K562 (cell line): Measurements from ENCODE around the gene MEF2C. TPM values are rescaled to one million over a fixed set of nuclear protein-coding genes. Genes with fewer than 3 reads are reported as not detected.
A peak's percentile ranks its signal among the peaks of the same experiment; 100 is the strongest.

Experiments
- ATAC-seq: fragments of 200-7000 bp; cut with Tn5 transposase; 3 replicates; pipeline ENCODE4 v1.9.1; 2020; ENCODE audit warnings: moderate library complexity
- BruUV-seq: library from RNA; stranded (reverse); fragments of 400-500 nt; replicated peaks from 2 replicates; lab custom pipeline; 2021; lab: Mats Ljungman, UMichigan
- CTCF ChIA-PET: fragments of 300-600 bp; formaldehyde crosslinking; extraction: SDS; loops from one replicate; lab custom pipeline; 2021; ENCODE audit warnings: low intra/inter-chr PET ratio; lab: Yijun Ruan, JAX
- POLR2A ChIA-PET: fragments of 300-600, 350-650 bp; sonication (Branson Sonifier 250); formaldehyde crosslinking; extraction: SDS; loops from one replicate; lab custom pipeline; 2021; ENCODE audit warnings: antibody characterized with exemption, inconsistent platforms; lab: Yijun Ruan, JAX
- DNase-seq, 4 experiments: peaks; one replicate each; pipeline versions ENCODE4 v3.0.0 to v3.0.0-alpha.2; 2011 to 2018; ENCODE audit warnings: low spot score in 3 of 4, mixed read lengths in 3 of 4; ENCODE audit errors: extremely low read depth in 1 of 4
- FAIRE-seq: peaks from 2 replicates; lab custom pipeline; 2011; peaks lifted over from hg19 to GRCh38; lab: Jason Lieb, UNC
- H2AFZ ChIP-seq: 2 replicates; pipeline ENCODE4 v1.6.0; 2011; ENCODE audit warnings: low read depth, low read length, control low read depth, inconsistent platforms
- H3K27ac ChIP-seq: fragments of 200-600 bp; 3 replicates; pipeline ENCODE4 v1.8.0; 2011; ENCODE audit warnings: low read depth, mild to moderate bottlenecking, control low read depth, inconsistent platforms, low read length, moderate library complexity, mixed read lengths; ENCODE audit errors: extremely low read depth
- H3K27me3 ChIP-seq, 2 experiments: fragments of 300-600 bp in 1 of 2; 2 replicates in 1 of 2; 3 replicates in 1 of 2; pipeline versions ENCODE4 v1.6.0 to v1.8.0; 2011; ENCODE audit warnings: inconsistent platforms in 2 of 2, low read length in 2 of 2, mild to moderate bottlenecking in 1 of 2, mixed read lengths in 1 of 2, moderate library complexity in 1 of 2; ENCODE audit not compliant: control insufficient read depth in 2 of 2, insufficient read depth in 2 of 2
- H3K36me3 ChIP-seq: fragments of 300-600 bp; 3 replicates; pipeline ENCODE4 v1.8.0; 2011; ENCODE audit warnings: mild to moderate bottlenecking, low read length, inconsistent platforms; ENCODE audit not compliant: control insufficient read depth, insufficient read depth
- H3K4me1 ChIP-seq, 2 experiments: fragments of 200-600 bp in 1 of 2; replicated peaks in 1 of 2; 2 replicates in 1 of 2; 3 replicates in 1 of 2; pipeline versions ENCODE4 v1.5.1 to v1.8.0; 2011; ENCODE audit warnings: inconsistent platforms in 2 of 2, low read length in 2 of 2, mild to moderate bottlenecking in 1 of 2, mixed read lengths in 1 of 2, moderate library complexity in 1 of 2; ENCODE audit not compliant: control insufficient read depth in 2 of 2, insufficient read depth in 2 of 2
- H3K4me2 ChIP-seq: 2 replicates; pipeline ENCODE4 v1.6.1; 2011; ENCODE audit warnings: low read length, control low read depth, inconsistent platforms, mixed read lengths; ENCODE audit not compliant: insufficient read depth
- H3K4me3 ChIP-seq: fragments of 200-600 bp; sonication (generic), shearing (Covaris generic); 2 replicates; pipeline ENCODE4 v1.5.1; 2016; ENCODE audit warnings: control low read depth, inconsistent platforms
- H3K79me2 ChIP-seq: fragments of 200-600 bp; 3 replicates; pipeline ENCODE4 v1.8.0; 2011; ENCODE audit warnings: low read length, inconsistent platforms; ENCODE audit not compliant: control insufficient read depth, insufficient read depth
- H3K9ac ChIP-seq, 2 experiments: 2 replicates each; pipeline versions ENCODE4 v1.6.0 to v1.6.1; 2011; ENCODE audit warnings: low read depth in 2 of 2, low read length in 2 of 2, control low read depth in 1 of 2, inconsistent platforms in 1 of 2, mild to moderate bottlenecking in 1 of 2, mixed read lengths in 1 of 2; ENCODE audit not compliant: insufficient read depth in 1 of 2
- H3K9me1 ChIP-seq: one replicate; pipeline ENCODE4 v1.6.0; 2011; ENCODE audit warnings: inconsistent platforms, mild to moderate bottlenecking, low read length, moderate library complexity; ENCODE audit not compliant: control insufficient read depth, insufficient read depth
- H3K9me3 ChIP-seq: replicated peaks from 2 replicates; pipeline ENCODE4 v1.5.1; 2011; ENCODE audit warnings: low read depth, low read length, inconsistent platforms; ENCODE audit not compliant: control insufficient read depth, insufficient read depth
- H4K20me1 ChIP-seq: replicated peaks from 2 replicates; pipeline ENCODE4 v1.6.1; 2011; ENCODE audit warnings: low read length, inconsistent platforms, mixed read lengths; ENCODE audit not compliant: control insufficient read depth, insufficient read depth
- ATF3 ChIP-seq, 2 experiments: fragments of 450-650 bp in 1 of 2; sonication (generic) in 1 of 2; formaldehyde crosslinking in 1 of 2; IDR thresholded peaks in 1 of 2; conservative IDR thresholded peaks in 1 of 2; 2 replicates each; pipeline versions ENCODE4 v1.6.1 to v1.8.1; 2016 to 2023; ENCODE audit warnings: mild to moderate bottlenecking in 2 of 2, moderate library complexity in 2 of 2, inconsistent platforms in 1 of 2, missing genetic modification reagents in 1 of 2
- BRD9 ChIP-seq: fragments of 450-650 bp; IDR thresholded peaks from 2 replicates; pipeline ENCODE4 v1.6.1; 2018; ENCODE audit warnings: low read depth; ENCODE audit not compliant: partially characterized antibody
- CREB3L1 ChIP-seq: fragments of 450-650 bp; IDR thresholded peaks from 2 replicates; pipeline ENCODE4 v1.6.1; 2014; ENCODE audit warnings: low read depth, mild to moderate bottlenecking, moderate library complexity, borderline replicate concordance
- CREB5 ChIP-seq: fragments of 250-450 bp; sonication (Bioruptor Pico); IDR thresholded peaks from 2 replicates; pipeline ENCODE4 v1.5.0; 2020; ENCODE audit warnings: mild to moderate bottlenecking
- CREM ChIP-seq: IDR thresholded peaks from 2 replicates; pipeline ENCODE4 v1.6.1; 2014; ENCODE audit warnings: antibody characterized with exemption, low read depth
- GTF2B ChIP-seq: IDR thresholded peaks from 2 replicates; pipeline ENCODE4 v1.6.1; 2011; ENCODE audit not compliant: insufficient read length; ENCODE audit errors: extremely low read depth
- JUND ChIP-seq, 2 experiments: IDR thresholded peaks; 2 replicates in 1 of 2; 3 replicates in 1 of 2; pipeline ENCODE4 v1.6.1; 2011; ENCODE audit warnings: borderline replicate concordance in 2 of 2, low read depth in 2 of 2, low read length in 2 of 2, improper control_type of control experiment in 1 of 2, missing biosample characterization in 1 of 2, missing genetic modification characterization in 1 of 2, missing genetic modification reagents in 1 of 2
- MEIS2 ChIP-seq: fragments of 450-650 bp; IDR thresholded peaks from 2 replicates; pipeline ENCODE4 v1.6.1; 2014; ENCODE audit warnings: mild to moderate bottlenecking; ENCODE audit not compliant: partially characterized antibody
- NCOA2 ChIP-seq, 2 experiments: fragments of 450-650 bp; IDR thresholded peaks; 2 replicates each; pipeline ENCODE4 v1.6.1; 2018; ENCODE audit warnings: mild to moderate bottlenecking in 2 of 2, moderate library complexity in 1 of 2; ENCODE audit not compliant: partially characterized antibody in 2 of 2
- NRF1 ChIP-seq, 2 experiments: fragments of 450-650 bp; IDR thresholded peaks in 1 of 2; conservative IDR thresholded peaks in 1 of 2; 2 replicates each; pipeline ENCODE4 v1.6.1; 2014; ENCODE audit warnings: mild to moderate bottlenecking in 2 of 2
- PTBP1 ChIP-seq: fragments of 200-400 bp; formaldehyde crosslinking; IDR thresholded peaks from 2 replicates; pipeline ENCODE4 v1.6.1; 2017; ENCODE audit warnings: low read depth, low read length
- TEAD4 ChIP-seq, 2 experiments: sonication (generic) in 1 of 2; formaldehyde crosslinking in 1 of 2; IDR thresholded peaks; 2 replicates each; pipeline versions ENCODE4 v1.6.1 to v1.8.0; 2012 to 2022; ENCODE audit warnings: borderline replicate concordance in 1 of 2, inconsistent platforms in 1 of 2, low read length in 1 of 2, mild to moderate bottlenecking in 1 of 2, missing genetic modification reagents in 1 of 2
- ZNF217 ChIP-seq: sonication (generic); formaldehyde crosslinking; IDR thresholded peaks from 2 replicates; pipeline ENCODE4 v1.8.0; 2022; ENCODE audit warnings: mild to moderate bottlenecking, missing genetic modification reagents
- WGBS: fragments of 100-300 bp; shearing (Covaris generic); methylation state at CpG from one replicate; pipeline ENCODE4 v1.1.6; 2016; ENCODE audit warnings: low coverage, mixed read lengths; ENCODE audit not compliant: insufficient coverage; ENCODE audit errors: missing lambda C conversion rate; 5-methylcytosine and 5-hydroxymethylcytosine counted together
- in situ Hi-C: fragments of 300-500 bp; cut with MboI; formaldehyde crosslinking; loops from 4 replicates; pipeline ENCODE4 v1.15.0; 2018; ENCODE audit warnings: inconsistent platforms, mixed read lengths
- intact Hi-C: fragments of 100-400 bp; cut with micrococcal nuclease; formaldehyde crosslinking; loops from 2 replicates; pipeline ENCODE4 v1.14.2; 2022
- polyA plus RNA-seq, 8 experiments: library from polyadenylated mRNA; depleted of rRNA in 4 of 8; stranded (reverse) in 5 of 8; unstranded in 3 of 8; fragments of >200 nt; fragmentation: Nextera tagmentation in 2 of 8; fragmentation: Illumina TruSeq in 1 of 8; extraction: Ambion mirVana in 2 of 8; extraction: Trizol in 1 of 8; gene quantifications; 2 replicates each; pipeline versions ENCODE4 v1.2.1 to v1.2.3, GENCODE V29; 2011 to 2014; ENCODE audit warnings: inconsistent platforms in 1 of 8, missing spikeins in 1 of 8
- total RNA-seq, 7 experiments: library from RNA; depleted of rRNA in 6 of 7; stranded (reverse); fragments of >200 nt in 6 of 7; fragmentation: Illumina TruSeq in 2 of 7; extraction: Trizol in 2 of 7; gene quantifications; 2 replicates each; pipeline versions ENCODE4 v1.2.1 to v1.2.3, GENCODE V29; 2011 to 2021; ENCODE audit warnings: low replicate concordance in 1 of 7

MEF2C gene
- total and polyA plus RNA-seq, 9 of the 15 experiments (the other 6 are each of a cell fraction or from before 2014, with no cell fraction given) = 25.1 to 67.8 (median 58.3) TPM

- 0 out of 2 replicates have a peak, but pooled peaks have one; percentile 11 for TF ChIP-seq TEAD4 (IDR thresholded peaks at IDR 0.05; ENCODE audit: low read length)
- TF ChIP-seq TEAD4 (CRISPR knock-in tag; IDR thresholded peaks at IDR 0.05; ENCODE audit: borderline replicate concordance) = no peak
- TF ChIP-seq ZNF217 (CRISPR knock-in tag) = no peak
- TF ChIP-seq PTBP1 = no peak
- 0 out of 2 replicates have a peak, but pooled peaks have one; percentile 8 for TF ChIP-seq ATF3 (IDR thresholded peaks at IDR 0.05)
- TF ChIP-seq ATF3 (CRISPR knock-in tag; conservative IDR thresholded peaks at IDR 0.05) = no peak
- TF ChIP-seq CREB5 (CRISPR knock-in tag) = no peak
Observed at GRCh38 chr5:88879724-88880123, 3.3 kb downstream of the MEF2C start (continued).

GRCh38 chr5:88878976-88879375 is 4.0 kb downstream of the MEF2C start:
- Histone ChIP-seq H3K36me3 (0 out of 3 replicates have a peak, but pooled peaks cover 6% of the 10 kb centered on the region), H3K9me3 (no peaks in the 10 kb centered on the region), H3K79me2 (peaks cover 95% of the 10 kb centered on the region), H3K9ac (no peak overlapping the region), H3K4me1 (peaks cover 2% of the 10 kb centered on the region in 2 experiments; a peak in 2 of 5 replicates), H2AFZ (no peak overlapping the region), H3K27ac (no peak overlapping the region), H3K4me2 (no peak overlapping the region), H3K27me3 (no peaks in the 10 kb centered on the region), H3K9me1 (no peaks in the 10 kb centered on the region), H4K20me1 (no peaks in the 10 kb centered on the region), H3K4me3 (no peak overlapping the region)
- CTCF ChIA-PET = no interaction called here
- POLR2A ChIA-PET = no interaction called here
- no peak for DNase-seq
- FAIRE-seq = no peak
- 73% methylated on average over 1 of the region's 1 CpG for WGBS
- intact Hi-C loops = no loop called here
- in situ Hi-C loops = no loop called here
- no peak for ATAC-seq
- BruUV-seq = no TSS peak
- TF ChIP-seq GTF2B (no peak), NRF1 (conservative IDR thresholded peaks at IDR 0.05 in 1 of 2, IDR thresholded peaks at IDR 0.05 in 1 of 2) (no peak), CREB3L1 (no peak), NCOA2 (IDR thresholded peaks at IDR 0.05; ENCODE audit: partially characterized antibody in 2 of 2) (no peak), CREM (no peak), ATF3 (IDR thresholded peaks at IDR 0.05) (peak; percentile 79), ATF3 (CRISPR knock-in tag; conservative IDR thresholded peaks at IDR 0.05) (no peak), MEIS2 (no peak), JUND (IDR thresholded peaks at IDR 0.05; ENCODE audit: borderline replicate concordance, low read depth, low read length) (peak; percentile 84), JUND (tag; IDR thresholded peaks at IDR 0.05; ENCODE audit: borderline replicate concordance, low read depth, low read length) (peak; percentile 60; the same call in 1 of the 3 replicates), BRD9 (no peak)
